NOMO-1 treated with dmso at 0.1 percent for 144 hours (cell line): ENCODE results near the gene FLT4.

Source experiments
- DNase-seq: peaks from one replicate; lab custom pipeline; 2025; ENCODE audit not compliant: unreplicated experiment; lab: John Stamatoyannopoulos, UW

Gene FLT4

DNA sequence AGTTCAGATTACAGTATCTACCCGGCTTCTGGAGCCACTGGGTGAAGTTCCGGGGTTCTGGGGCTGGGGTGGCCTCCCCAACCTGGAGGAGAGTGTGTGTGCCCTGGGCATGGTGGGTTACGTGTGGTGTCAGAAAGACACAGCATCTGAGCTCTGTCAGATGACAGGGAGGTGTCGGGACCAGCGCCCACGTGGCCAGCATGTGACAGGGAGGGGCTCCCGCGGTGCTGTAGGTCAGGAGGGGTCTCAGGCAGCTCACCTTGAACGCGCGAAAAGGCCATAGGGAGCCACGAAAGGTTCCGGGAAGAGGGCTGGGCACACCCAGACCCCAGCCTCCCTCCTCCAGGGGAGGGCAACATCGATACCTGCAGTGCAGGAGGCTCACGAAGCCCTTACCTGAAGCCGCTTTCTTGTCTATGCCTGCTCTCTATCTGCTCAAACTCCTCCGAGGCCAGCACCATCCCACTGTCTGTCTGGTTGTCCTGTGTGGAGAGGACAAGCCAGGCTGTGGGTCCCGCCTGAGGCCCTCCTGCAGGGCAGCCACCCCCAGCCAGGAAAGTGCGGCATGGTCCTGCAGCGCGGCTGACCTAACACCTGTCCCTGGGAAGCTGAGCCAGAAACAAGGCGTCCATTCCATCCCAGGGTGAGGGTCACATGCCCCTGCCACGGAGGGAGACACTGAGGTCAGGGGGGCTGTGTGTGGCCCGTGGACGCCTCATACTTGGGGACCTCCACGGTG lies 40.7 kb downstream of the FLT4 start:
- no peak for DNase-seq

DNA sequence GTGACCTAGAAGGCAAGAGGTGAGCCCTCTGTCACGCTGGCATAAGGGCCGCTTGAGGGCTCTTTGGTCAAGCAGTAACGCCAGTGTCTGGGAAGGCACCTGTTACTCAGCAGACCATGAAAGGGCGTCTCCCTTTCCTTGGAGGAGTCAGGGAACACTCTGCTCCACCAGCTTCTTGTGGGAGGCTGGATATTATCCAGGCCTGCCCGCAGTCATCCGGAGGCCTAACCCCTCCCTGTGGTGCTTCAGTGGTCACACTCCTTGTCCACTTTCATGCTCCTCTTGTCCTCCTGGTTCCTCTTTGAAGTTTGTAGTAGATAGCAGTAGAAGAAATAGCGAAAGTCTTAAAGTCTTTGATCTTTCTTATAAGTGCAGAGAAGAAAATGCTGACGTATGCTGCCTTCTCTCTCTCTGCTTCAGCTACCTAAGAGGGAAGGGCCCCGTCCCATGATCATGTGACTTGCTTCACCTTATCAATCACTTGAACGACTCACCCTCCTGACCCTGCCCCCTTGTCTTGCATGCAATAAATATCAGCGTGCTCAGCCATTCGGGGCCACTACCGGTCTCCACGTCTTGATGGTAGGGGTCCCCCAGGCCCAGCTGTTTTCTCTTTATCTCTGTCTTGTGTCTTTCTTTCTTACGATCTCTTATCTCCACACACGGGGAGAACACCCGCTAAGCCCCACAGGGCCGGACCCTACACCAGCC lies 41.4 kb downstream of the FLT4 start:
- no peak for DNase-seq

DNA sequence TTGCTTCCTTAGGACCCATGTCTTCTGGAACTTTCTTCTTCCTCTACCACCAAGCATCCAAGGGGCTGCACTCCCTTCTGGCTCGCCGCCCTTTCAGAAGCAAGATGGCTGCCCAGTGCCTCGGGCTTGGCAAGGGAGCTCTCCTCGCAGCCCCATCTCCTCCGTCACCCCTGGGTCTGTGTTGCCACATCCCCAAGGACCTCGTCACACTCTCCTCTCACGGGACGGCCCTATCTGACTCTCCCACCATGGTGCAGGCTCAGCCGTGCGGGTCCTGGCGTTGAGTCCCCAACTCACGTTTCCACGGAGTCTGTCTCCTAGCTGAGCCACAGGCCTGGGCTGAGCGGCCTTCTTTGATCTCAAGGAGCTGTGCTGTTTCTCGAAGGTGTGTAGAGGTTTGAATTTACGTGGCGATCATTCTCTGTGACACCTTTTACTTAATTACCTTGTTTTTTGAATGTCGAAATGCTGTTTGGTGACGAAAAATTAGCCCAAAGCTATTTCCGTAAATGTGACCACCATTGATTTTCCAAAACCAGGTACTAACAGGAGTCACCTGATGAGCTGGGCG lies 43.1 kb downstream of the FLT4 start:
- no peak for DNase-seq

DNA sequence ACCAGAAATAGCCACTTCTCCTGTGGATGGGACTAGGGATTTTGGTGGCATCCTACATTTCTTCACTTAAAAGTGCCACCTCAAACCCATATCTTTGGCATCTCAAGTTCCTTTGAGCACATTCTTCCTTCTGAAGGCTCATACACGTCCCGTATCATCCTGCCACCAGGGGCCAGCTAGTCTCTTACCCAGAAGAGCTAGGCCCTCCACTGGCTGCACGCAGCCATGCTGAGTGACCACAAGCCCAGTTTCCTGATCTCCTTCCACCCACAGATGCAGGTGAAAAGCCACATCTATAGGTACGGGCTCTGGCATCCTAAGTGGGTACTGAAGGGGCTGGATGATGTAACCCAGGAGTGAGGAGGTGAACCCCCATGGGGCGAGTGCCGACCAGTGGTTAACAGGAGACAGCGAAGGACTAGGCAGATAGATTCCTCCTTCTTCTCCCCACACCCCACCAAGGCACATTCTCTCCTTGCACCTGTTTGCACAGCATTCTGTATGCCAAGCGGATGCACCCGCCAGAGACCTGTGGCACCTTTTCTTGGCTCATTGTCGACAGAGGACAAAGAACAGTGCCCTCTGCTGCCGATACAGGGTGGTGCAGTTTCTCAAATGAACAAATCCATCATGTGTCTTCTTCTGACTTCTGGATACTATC lies 43.7 kb downstream of the FLT4 start:
- no peak for DNase-seq

DNA sequence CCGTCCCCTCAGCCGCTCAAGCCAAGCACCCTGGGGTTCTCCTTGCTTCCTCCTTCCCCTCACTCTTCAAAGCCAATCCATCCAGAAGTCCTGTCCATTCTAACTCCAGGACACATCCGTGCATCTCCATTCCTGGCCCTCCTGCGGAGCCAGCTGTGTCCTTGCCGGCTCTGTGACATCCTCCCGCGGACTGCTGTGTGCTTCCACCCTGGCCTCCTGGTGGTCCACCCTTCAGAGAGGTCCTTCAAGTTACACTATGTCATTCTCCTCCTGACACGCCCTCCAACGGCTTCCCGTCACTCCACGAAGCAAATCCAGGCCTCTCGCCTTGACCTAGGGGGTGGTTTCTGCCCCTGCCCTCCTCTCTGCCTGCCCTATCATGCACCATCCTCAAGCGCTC lies 45.1 kb downstream of the FLT4 start:
- DNase-seq = no peak

DNA sequence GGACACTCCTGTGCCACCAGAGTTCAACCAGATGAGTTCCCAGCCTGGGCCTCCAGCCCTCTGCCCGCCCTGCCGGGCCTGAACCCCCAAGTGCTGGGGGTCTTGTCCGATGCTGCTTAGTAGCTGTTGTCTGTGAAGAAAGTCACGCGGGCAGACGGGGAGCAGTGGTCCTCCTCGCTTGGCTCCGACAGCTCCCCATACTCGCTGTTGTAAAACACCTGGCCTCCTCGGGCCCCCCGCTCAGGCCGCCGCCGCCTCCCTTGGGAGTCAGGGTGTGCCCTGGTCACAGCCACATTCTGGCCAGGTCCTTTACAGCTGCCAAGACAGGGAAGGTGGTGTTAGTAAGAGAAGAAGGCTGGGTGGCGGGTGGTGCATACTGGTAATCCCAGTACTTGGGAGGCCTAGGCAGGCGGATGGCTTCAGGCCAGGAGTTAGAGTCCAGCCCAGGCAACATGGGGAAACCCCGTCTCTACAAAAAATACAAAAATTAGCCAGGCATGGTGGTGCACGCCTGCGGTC lies 46.3 kb downstream of the FLT4 start:
- no peak for DNase-seq

DNA sequence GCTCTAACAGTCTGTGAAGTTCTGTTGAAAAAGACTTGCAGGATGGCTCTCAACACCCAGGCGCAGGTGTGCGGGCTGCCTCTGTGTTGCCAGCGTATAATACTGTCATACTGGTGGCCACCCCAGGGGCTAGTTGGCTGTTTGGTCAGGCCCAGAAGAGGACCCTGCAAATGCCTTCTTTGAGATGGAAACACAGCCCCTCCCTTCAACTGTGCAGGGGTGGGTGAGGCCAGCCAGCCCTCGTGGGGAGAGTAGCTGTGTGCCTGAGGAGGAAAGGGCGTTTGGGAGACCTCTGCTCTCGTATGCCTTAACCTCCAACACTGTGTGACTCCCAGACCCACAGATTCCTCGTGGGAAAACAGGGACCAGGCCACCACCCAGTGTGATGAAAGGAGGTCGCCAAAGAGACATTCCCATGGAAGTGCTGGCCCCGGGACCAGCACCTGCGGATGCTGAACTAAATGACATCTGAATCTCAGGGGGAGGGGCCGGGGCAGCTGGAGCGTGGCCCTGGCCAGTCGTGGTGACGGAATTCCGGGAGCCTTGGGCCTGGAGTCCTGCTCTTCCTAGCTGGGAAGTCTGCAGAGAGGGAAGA lies 46.8 kb downstream of the FLT4 start:
- DNase-seq = no peak

DNA sequence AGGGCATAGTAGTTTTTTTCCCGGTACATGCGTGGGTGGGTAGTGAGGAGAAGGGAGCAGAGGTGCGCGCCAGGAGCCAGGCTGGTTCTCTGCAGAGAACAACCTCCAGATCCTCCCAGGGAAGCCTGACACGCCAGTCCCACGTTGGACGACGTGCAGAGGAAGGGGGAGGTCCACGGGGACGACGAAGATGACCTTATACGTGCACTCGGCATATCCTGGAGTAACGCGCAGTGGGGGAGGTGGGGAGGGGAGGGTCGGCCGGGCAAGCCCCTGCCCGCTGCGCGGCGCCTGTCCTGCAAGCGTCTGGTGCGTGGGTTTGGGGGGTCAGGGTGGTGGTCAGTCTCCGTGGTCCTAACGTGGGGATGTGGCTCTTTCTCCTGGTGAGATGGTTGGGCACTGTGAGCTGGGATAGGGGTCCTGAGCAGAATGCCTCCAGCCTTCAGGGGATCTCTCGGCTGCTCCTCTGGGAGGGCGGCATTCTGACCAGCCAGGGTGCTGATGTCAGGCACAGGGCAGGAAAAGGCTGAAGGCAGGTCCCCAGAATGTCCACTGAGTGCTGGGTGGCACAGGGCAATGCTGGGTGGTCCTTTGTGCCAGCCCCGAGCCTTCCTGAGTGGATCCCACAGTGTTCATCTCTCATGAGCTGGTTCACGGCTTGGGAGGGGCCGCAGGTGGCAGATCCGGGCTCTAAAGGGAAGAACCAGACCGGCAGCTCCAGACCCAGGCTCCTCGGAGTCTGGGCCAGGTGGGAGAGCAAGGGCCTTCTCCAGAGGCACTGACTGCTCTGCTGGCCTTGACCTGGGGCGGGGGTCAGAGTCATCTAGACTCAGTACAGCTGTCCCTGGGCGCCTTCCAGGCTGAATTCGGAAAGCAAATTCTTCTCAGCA lies 47.6 kb downstream of the FLT4 start:
- no peak for DNase-seq

DNA sequence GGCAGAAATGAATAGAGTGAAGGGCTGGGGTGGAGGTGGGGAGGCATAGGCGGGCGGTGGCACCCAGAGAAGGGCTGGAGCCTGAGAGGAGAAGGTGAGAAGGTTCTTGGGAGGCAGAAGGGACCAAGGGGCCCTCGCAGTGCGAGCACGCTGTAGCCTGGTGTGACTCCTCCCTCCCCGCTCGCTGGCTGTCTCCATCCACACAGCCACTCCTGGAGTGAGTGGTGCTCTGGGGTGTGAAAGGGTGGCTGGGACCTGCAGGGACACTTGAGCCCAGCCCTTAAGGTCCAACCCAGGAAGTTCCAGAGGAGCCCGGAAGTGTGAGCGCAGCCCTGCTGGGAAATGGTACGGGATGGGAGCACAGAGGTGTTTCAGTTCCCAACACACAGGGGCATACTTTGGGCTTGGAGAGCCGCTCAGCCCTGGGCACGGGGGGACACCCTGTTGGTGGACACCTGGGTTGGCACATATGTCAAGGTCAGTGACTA lies 48.8 kb downstream of the FLT4 start:
- no peak for DNase-seq

DNA sequence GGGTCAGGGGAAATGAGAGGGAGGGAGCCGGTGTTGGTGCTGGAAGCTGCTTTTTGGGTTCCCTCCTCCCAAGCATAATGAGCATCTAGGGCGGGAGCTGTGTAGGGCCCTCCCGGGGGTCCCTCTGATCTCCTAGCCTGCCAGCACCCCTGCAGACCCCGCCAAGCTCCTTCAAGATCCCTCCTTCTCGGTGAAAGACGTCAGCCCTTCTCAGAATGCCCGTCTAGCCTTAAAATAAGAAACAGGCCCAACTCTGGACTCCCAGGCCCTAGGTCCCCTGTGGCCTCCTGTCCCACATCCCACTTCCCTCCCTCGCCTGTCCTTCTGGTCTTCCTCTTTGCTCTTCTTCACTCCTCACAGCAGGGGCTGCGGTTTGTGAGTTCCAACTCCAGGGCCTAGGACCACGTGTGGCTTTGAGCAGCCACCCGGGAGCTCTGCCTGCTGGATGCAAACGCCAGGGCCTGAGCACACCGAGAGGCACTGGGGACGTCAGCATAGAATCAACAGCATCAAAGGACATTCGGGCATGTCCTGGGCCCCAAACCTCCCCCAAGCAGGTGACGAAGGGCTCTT lies 49.3 kb downstream of the FLT4 start:
- DNase-seq = no peak

DNA sequence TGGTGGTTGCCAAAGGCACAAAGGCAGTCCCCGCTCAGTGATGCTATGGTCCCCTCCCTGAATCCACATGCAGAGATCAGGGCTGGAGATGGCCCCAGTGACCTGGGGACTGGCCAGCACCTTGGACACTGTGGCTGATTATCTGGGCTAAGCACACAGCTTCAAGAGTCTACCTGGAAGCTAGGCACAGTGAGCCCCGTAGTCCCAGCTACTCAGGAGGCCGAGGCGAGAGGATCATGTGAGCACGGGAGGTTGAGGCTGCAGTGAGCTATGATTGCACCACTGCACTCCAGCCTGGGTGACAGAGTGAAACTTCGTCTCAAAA lies 49.8 kb downstream of the FLT4 start:
- DNase-seq = no peak

DNA sequence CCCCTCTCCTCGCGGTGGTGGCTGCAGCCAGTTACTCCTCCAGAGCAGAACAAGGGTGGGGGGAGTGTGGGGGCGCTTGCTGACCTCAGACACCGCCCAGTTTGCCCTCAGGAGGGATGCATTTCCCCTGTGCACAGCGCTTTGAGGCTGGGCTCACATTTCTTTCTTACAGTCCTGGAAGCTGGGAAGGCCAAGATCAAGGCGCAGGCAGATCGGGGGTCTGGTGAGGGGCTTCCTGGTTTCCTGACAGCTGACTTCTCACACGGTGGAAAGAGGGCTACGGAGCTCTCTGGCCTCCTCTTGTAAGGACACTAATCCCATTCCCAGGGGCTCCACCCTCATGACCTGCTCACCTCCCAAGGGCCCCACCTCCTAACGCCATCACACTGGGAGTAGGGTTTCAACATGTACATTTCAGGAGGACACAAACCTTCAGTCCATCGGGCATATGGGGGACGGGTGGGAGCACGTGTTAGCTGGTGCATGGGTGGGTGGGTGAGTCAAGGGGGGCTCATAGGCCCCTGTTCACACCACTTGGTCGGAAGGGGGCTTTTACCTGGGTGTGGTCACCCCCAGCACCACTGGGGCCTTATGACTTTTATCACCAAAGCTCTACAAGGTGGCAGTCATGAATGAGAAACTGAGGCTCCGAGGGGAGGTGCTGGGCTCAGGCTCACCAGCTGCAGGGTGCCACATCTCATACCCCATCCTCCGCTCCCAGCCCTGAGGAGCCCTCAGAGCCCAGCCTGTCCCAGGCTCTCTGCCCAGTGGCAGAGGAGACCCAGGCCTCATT lies 50.4 kb downstream of the FLT4 start:
- DNase-seq = no peak

DNA sequence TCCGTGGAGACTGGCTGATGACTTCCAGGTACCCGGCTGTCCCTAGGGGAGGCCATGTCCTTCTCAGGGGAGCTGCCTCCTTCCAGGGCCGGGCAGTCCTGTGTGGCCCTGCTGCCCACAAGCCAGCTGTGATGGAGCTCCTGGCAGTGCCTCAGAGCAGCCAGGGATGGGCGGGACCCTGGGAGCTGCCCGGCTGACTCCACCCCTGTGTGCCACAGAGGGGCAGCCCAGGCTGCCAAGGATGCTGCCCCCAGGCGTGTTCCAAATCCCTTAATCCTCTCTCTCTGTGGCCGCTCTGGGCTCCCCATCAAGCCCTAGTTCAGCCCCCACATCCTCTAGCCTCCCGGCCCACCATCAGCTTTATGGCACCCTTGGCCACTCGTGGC lies 51.1 kb downstream of the FLT4 start:
- DNase-seq = no peak

DNA sequence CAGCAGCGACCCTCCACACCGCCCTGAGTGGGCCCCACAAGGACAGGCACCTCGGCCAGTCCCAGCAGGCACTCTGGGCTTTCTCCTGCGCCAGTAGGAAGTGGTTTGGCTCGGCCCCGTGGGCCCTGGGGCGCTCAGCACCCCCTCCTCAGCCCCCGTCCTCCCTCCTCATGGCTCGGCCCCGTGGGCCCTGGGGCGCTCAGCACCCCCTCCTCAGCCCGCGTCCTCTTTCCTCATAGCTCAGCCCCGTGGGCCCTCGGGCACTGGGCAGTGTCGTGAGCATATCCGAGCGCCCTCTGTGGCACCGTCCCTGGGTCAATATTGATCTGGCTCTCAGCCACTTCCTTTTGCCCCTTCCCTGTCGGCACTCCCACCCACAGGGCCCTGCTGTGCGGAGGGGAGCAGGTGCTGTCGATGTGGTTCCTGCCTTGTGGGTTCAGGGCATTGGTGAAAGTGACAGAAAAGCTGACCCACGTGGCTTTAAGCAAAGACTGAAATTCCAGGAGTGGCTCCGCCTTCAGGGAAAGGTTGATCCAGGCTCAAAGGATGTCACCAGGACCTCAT lies 52.6 kb downstream of the FLT4 start:
- no peak for DNase-seq

DNA sequence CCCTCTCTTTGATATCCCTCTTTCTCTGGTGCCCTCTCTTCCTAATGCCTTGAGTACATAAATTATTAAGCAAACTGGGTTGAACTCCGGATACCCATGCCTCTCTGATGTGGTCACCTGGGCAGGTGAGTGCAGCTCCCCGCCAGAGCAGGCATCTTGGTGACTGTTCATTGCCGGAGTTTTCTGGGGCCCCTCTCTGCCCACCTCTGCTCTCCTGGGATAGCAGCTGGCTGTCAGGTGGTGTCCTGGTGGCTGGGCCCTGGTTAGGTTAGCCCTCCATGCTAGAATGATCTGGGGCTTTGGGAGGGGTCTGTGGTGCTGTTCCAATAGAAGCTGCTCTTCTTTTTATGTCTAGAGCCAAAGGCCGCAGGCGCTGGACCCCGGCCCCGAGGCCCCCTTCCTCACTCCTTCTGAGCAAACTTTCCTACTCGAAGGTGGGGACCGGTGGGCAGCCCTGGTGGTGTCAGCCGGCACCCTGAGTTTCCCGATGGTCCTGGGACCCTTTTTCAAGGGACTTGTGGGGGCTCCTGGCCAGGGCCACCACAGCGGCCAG lies 53.2 kb downstream of the FLT4 start:
- no peak for DNase-seq

DNA sequence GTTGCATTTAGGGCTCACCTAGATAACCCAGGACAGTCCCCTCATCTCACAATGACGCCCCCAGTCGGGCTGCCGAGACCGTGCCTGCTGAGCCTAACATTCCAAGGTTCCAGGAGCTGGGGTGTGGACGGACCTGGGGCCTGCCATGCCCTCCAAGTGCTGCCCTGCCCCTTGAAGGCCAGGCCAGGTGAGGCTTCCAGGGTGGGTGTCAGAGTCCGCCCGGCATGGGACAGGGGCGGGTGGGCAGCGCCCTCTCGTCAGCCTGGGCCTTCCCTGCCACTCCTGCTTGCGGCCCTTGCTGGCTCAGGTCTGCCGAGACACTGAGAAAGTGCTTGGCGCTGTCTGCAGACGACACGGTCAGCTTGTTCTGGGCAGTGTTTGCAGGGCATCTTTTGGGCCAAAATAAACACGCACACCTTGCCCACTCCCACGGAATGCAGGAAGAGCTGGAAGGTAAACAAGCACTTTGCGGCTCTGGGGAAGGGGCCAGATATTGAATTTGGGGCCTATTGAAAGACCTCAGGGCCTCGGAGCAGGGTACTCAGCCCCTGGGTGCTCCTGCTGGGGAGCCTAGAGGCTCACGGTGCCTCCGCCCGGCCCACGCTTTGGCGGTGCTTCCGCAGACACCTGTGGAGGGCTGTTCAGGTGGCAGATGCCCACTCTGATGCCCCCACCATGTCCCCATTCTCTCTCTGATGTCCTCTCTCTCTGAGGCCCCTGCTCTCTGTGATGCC lies 53.9 kb downstream of the FLT4 start:
- DNase-seq = no peak

DNA sequence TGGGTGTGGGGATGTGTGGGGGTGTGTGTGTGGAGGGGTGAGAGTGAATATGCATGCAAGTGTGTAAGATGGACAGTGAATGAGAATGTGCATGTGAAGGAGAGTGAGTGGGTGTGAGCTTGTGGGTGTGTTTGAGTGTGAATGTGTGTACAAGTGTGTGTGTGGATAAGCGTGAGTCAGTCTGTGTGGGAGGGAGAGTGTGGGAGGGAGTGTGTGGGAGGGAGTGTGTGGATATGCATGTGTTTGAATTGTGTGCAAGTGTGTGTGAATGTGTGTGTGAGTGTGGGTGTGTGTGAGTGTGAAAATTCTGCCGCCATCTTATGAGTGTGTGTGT lies 54.4 kb downstream of the FLT4 start:
- DNase-seq = no peak
